WTC11 (cell line): ENCODE data around the gene USP21. TPM values are rescaled to one million over a fixed set of nuclear protein-coding genes. Genes with fewer than 3 reads are reported as not detected.

Experiments
- ATAC-seq: fragments of 200-7000 bp; cut with Tn5 transposase; 2 replicates; pipeline ENCODE4 v1.10.0; 2021; ENCODE audit warnings: mild to moderate bottlenecking, moderate library complexity
- CTCF ChIA-PET: fragments of 300-600 bp; sonication (Branson Sonifier 250); formaldehyde crosslinking; loops from one replicate; lab custom pipeline; 2021; ENCODE audit warnings: antibody characterized with exemption; lab: Charles Lee
- POLR2A ChIA-PET: fragments of 350-600 bp; sonication (Branson Sonifier 250); formaldehyde crosslinking; loops from one replicate; lab custom pipeline; 2021; ENCODE audit warnings: antibody characterized with exemption; lab: Charles Lee
- DNase-seq: peaks from one replicate; pipeline ENCODE4 v3.0.0; 2021; ENCODE audit warnings: low spot score
- H3K27ac Mint-ChIP-seq: 2 replicates; pipeline ENCODE4 v1.8.0; 2021; ENCODE audit warnings: mixed read lengths
- H3K27me3 Mint-ChIP-seq: 2 replicates; pipeline ENCODE4 v1.8.0; 2021; ENCODE audit warnings: low read depth, mild to moderate bottlenecking, moderate library complexity, mixed read lengths
- H3K36me3 Mint-ChIP-seq: 2 replicates; pipeline ENCODE4 v1.8.0; 2021; ENCODE audit warnings: mixed read lengths
- H3K4me1 Mint-ChIP-seq: 2 replicates; pipeline ENCODE4 v1.8.0; 2022; ENCODE audit warnings: mixed read lengths
- H3K4me3 Mint-ChIP-seq: 2 replicates; pipeline ENCODE4 v1.8.0; 2021; ENCODE audit warnings: mild to moderate bottlenecking, moderate library complexity, mixed read lengths
- H3K9me3 Mint-ChIP-seq: 2 replicates; pipeline ENCODE4 v1.8.0; 2021; ENCODE audit warnings: mixed read lengths
- AFF4 ChIP-seq: sonication (generic); formaldehyde crosslinking; IDR thresholded peaks from 2 replicates; pipeline ENCODE4 v1.8.1; 2023; ENCODE audit warnings: mild to moderate bottlenecking, missing genetic modification reagents, borderline replicate concordance
- CREM ChIP-seq: sonication (generic); formaldehyde crosslinking; IDR thresholded peaks from 2 replicates; pipeline ENCODE4 v1.8.1; 2022; ENCODE audit warnings: mild to moderate bottlenecking, missing genetic modification reagents, moderate library complexity
- FOXJ3 ChIP-seq: sonication (generic); formaldehyde crosslinking; IDR thresholded peaks from 2 replicates; pipeline ENCODE4 v1.9.0; 2021; ENCODE audit warnings: missing genetic modification reagents, mild to moderate bottlenecking, borderline replicate concordance
- HMGA2 ChIP-seq: fragments of 250-450 bp; sonication (Bioruptor Pico); IDR thresholded peaks from 2 replicates; pipeline ENCODE4 v1.4.0; 2021; ENCODE audit warnings: mild to moderate bottlenecking, moderate library complexity
- MLX ChIP-seq: sonication (generic); formaldehyde crosslinking; IDR thresholded peaks from 2 replicates; pipeline ENCODE4 v1.8.1; 2023; ENCODE audit warnings: mild to moderate bottlenecking, missing genetic modification reagents, moderate library complexity
- SOX15 ChIP-seq: fragments of 250-450 bp; sonication (Bioruptor Pico); IDR thresholded peaks from 2 replicates; pipeline ENCODE4 v1.9.0; 2021; ENCODE audit warnings: mild to moderate bottlenecking
- TP53 ChIP-seq: sonication (generic); formaldehyde crosslinking; IDR thresholded peaks from 2 replicates; pipeline ENCODE4 v1.8.1; 2023; ENCODE audit warnings: mild to moderate bottlenecking, missing genetic modification reagents
- USF1 ChIP-seq: sonication (generic); formaldehyde crosslinking; IDR thresholded peaks from 2 replicates; pipeline ENCODE4 v1.8.0; 2022; ENCODE audit warnings: mild to moderate bottlenecking, missing genetic modification reagents
- USF2 ChIP-seq: sonication (generic); formaldehyde crosslinking; IDR thresholded peaks from 2 replicates; pipeline ENCODE4 v1.8.1; 2023; ENCODE audit warnings: mild to moderate bottlenecking, missing genetic modification reagents, moderate library complexity
- ZBTB21 ChIP-seq: sonication (generic); formaldehyde crosslinking; IDR thresholded peaks from 2 replicates; pipeline ENCODE4 v1.8.1; 2023; ENCODE audit warnings: mild to moderate bottlenecking, missing genetic modification reagents, borderline replicate concordance
- ZNF423 ChIP-seq: fragments of 250-450 bp; sonication (Bioruptor Pico); IDR thresholded peaks from 2 replicates; pipeline ENCODE4 v2.1.2; 2022; ENCODE audit warnings: mild to moderate bottlenecking, moderate library complexity
- total RNA-seq: library from RNA; stranded (reverse); gene quantifications from 3 replicates; pipeline ENCODE4 v1.2.3, GENCODE V29; 2021
- TF ChIP-seq, protein P1 (sequence below): sonication (generic); formaldehyde crosslinking; IDR thresholded peaks from 2 replicates; pipeline ENCODE4 v1.8.0; 2022; ENCODE audit warnings: missing genetic modification reagents
- TF ChIP-seq, protein P2 (sequence below): sonication (generic); formaldehyde crosslinking; IDR thresholded peaks from 2 replicates; pipeline ENCODE4 v1.8.0; 2023; ENCODE audit warnings: missing genetic modification reagents, mild to moderate bottlenecking, borderline replicate concordance
- TF ChIP-seq, protein P3 (sequence below): fragments of 250-450 bp; sonication (Bioruptor Pico); IDR thresholded peaks from 2 replicates; pipeline ENCODE4 v2.1.2; 2022; ENCODE audit warnings: mild to moderate bottlenecking, moderate library complexity

The USP21 gene
- total RNA-seq, 1 experiment from 2014 or later: 30.8 TPM

DNA sequence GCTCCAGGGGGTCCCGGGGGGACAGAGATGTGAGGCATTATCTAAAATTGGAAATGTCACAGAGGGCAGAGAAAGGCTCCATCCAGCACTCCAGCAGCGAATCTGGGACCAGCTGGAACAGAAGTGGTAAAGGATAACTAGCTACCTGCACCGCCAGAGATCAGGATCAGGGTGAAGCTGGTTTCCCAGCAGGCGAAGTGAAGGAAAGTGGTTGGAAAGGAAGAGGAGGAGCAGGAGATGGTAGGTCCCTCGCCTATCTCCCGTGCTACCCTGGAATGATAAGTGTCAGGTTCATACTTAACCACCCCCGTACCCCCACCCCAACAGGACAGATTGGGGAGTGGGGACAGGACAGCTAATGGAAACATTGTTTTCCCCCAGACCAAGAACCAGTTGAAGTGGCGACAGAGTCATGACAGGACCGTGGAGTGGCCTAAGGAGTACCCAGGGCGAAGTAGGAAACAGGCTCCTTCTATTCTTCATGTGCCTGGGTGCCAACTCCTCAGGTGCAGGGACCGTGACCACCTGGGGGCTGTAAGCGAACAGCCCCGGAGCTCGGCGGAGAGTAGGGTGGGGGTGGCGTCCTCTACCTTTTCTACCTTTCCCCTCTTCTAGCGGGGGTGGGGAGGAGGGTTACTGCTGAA, 17.3 kb downstream of the USP21 start:
- CTCF ChIA-PET: interaction anchor here (1.1 to 2.5 kb wide), 13 partner anchors 8 to 205 kb away, joined by 3 to 41 read pairs (median 6); partner anchors contain the start of genes KLHDC9, NDUFS2, PPOX and TOMM40L
- no peak for DNase-seq
- H3K36me3 Mint-ChIP-seq: peaks cover 34% of the 10 kb centered on the region
- H3K4me1 Mint-ChIP-seq: peaks cover 20% of the 10 kb centered on the region
- ATAC-seq: peak; percentile 4
- H3K27ac Mint-ChIP-seq: peak overlapping the region; percentile 100; the same call in 1 of the 2 replicates
- H3K4me3 Mint-ChIP-seq: peak overlapping the region; percentile 97
- TF ChIP-seq SOX15 (CRISPR knock-in tag): no peak
- 0 out of 2 replicates have a peak, but pooled peaks have one; percentile 1 for TF ChIP-seq TP53
- H3K9me3 Mint-ChIP-seq: no peaks in the 10 kb centered on the region
- no peaks in the 10 kb centered on the region for H3K27me3 Mint-ChIP-seq
- POLR2A ChIA-PET: interaction anchor here (0.9 to 1.7 kb wide), 7 partner anchors 10 to 137 kb away, joined by 3 to 9 read pairs (median 3); partner anchors contain the start of genes ADAMTS4, DEDD, PPOX and SDHC

GRCh38 chr1:161177112-161177935, 18.0 kb downstream of the USP21 start, which contains the start of gene B4GALT3:
Gene B4GALT3 (minus strand): TSS chr1:161177507. CDS start chr1:161176060, 1,447 bp downstream.
- H3K36me3 Mint-ChIP-seq: peaks cover 27% of the 10 kb centered on the region
- ChIA-PET CTCF (interaction anchor here (1.0 to 2.5 kb wide), 14 partner anchors 9 to 205 kb away, joined by 3 to 41 read pairs (median 6); partner anchors contain the start of genes KLHDC9, NDUFS2, PPOX and TOMM40L), POLR2A (interaction anchor here (0.9 to 1.7 kb wide), 7 partner anchors 11 to 137 kb away, joined by 3 to 9 read pairs (median 3); partner anchors contain the start of genes ADAMTS4, DEDD, PPOX and SDHC)
- DNase-seq (peak; percentile 97), ATAC-seq (peak; percentile 88)
- H3K27ac Mint-ChIP-seq: peak within 1 kb of the TSS; percentile 100
- H3K9me3 Mint-ChIP-seq: no peaks in the 10 kb centered on the region
- peaks cover 20% of the 10 kb centered on the region for H3K4me1 Mint-ChIP-seq
- H3K27me3 Mint-ChIP-seq: no peaks in the 10 kb centered on the region
- H3K4me3 Mint-ChIP-seq: peak within 1 kb of the TSS; percentile 97
- TF ChIP-seq AFF4 (CRISPR knock-in tag) (0 out of 2 replicates have a peak, but pooled peaks have one; percentile 52), USF1 (CRISPR knock-in tag) (0 out of 2 replicates have a peak, but pooled peaks have one; percentile 40), CREM (CRISPR knock-in tag) (peak; percentile 41; the same call in 1 of the 2 replicates), USF2 (peak; percentile 59), ZBTB21 (CRISPR knock-in tag) (0 out of 2 replicates have a peak, but pooled peaks have one; percentile 8), FOXJ3 (no peak), MLX (CRISPR knock-in tag) (peak; percentile 74; the same call in 1 of the 2 replicates), ZNF423 (CRISPR knock-in tag) (peak; percentile 96), HMGA2 (no peak)
- TF ChIP-seq, protein P1, sequence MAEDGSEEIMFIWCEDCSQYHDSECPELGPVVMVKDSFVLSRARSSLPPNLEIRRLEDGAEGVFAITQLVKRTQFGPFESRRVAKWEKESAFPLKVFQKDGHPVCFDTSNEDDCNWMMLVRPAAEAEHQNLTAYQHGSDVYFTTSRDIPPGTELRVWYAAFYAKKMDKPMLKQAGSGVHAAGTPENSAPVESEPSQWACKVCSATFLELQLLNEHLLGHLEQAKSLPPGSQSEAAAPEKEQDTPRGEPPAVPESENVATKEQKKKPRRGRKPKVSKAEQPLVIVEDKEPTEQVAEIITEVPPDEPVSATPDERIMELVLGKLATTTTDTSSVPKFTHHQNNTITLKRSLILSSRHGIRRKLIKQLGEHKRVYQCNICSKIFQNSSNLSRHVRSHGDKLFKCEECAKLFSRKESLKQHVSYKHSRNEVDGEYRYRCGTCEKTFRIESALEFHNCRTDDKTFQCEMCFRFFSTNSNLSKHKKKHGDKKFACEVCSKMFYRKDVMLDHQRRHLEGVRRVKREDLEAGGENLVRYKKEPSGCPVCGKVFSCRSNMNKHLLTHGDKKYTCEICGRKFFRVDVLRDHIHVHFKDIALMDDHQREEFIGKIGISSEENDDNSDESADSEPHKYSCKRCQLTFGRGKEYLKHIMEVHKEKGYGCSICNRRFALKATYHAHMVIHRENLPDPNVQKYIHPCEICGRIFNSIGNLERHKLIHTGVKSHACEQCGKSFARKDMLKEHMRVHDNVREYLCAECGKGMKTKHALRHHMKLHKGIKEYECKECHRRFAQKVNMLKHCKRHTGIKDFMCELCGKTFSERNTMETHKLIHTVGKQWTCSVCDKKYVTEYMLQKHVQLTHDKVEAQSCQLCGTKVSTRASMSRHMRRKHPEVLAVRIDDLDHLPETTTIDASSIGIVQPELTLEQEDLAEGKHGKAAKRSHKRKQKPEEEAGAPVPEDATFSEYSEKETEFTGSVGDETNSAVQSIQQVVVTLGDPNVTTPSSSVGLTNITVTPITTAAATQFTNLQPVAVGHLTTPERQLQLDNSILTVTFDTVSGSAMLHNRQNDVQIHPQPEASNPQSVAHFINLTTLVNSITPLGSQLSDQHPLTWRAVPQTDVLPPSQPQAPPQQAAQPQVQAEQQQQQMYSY (CRISPR knock-in tag): 0 out of 2 replicates have a peak, but pooled peaks have one; percentile 22
- TF ChIP-seq, protein P2, sequence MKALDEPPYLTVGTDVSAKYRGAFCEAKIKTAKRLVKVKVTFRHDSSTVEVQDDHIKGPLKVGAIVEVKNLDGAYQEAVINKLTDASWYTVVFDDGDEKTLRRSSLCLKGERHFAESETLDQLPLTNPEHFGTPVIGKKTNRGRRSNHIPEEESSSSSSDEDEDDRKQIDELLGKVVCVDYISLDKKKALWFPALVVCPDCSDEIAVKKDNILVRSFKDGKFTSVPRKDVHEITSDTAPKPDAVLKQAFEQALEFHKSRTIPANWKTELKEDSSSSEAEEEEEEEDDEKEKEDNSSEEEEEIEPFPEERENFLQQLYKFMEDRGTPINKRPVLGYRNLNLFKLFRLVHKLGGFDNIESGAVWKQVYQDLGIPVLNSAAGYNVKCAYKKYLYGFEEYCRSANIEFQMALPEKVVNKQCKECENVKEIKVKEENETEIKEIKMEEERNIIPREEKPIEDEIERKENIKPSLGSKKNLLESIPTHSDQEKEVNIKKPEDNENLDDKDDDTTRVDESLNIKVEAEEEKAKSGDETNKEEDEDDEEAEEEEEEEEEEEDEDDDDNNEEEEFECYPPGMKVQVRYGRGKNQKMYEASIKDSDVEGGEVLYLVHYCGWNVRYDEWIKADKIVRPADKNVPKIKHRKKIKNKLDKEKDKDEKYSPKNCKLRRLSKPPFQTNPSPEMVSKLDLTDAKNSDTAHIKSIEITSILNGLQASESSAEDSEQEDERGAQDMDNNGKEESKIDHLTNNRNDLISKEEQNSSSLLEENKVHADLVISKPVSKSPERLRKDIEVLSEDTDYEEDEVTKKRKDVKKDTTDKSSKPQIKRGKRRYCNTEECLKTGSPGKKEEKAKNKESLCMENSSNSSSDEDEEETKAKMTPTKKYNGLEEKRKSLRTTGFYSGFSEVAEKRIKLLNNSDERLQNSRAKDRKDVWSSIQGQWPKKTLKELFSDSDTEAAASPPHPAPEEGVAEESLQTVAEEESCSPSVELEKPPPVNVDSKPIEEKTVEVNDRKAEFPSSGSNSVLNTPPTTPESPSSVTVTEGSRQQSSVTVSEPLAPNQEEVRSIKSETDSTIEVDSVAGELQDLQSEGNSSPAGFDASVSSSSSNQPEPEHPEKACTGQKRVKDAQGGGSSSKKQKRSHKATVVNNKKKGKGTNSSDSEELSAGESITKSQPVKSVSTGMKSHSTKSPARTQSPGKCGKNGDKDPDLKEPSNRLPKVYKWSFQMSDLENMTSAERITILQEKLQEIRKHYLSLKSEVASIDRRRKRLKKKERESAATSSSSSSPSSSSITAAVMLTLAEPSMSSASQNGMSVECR (CRISPR knock-in tag): peak; percentile 66; the same call in 1 of the 2 replicates
- TF ChIP-seq, protein P3, sequence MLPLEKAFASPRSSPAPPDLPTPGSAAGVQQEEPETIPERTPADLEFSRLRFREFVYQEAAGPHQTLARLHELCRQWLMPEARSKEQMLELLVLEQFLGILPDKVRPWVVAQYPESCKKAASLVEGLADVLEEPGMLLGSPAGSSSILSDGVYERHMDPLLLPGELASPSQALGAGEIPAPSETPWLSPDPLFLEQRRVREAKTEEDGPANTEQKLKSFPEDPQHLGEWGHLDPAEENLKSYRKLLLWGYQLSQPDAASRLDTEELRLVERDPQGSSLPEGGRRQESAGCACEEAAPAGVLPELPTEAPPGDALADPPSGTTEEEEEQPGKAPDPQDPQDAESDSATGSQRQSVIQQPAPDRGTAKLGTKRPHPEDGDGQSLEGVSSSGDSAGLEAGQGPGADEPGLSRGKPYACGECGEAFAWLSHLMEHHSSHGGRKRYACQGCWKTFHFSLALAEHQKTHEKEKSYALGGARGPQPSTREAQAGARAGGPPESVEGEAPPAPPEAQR (CRISPR knock-in tag): no peak
